Esophagus squamous epithelium (tissue), 4 donors: ENCODE data around the gene SLC43A3.

ENCODE experiments used
- CTCF ChIP-seq, 6 experiments: fragments of 450-650 bp in 4 of 6; fragments of 200-600 bp in 2 of 6; sonication (generic) in 2 of 6; IDR thresholded peaks; one replicate each; pipeline ENCODE4 v1.5.1; 2016 to 2019; ENCODE audit warnings: antibody characterized with exemption in 6 of 6, mild to moderate bottlenecking in 4 of 6, moderate library complexity in 4 of 6
- POLR2A ChIP-seq, 4 donors: fragments of 450-650 bp; IDR thresholded peaks; one replicate each; pipeline ENCODE4 v1.6.1; 2017; ENCODE audit warnings: antibody characterized with exemption in 4 of 4, mild to moderate bottlenecking in 4 of 4, moderate library complexity in 3 of 4

GRCh38 chr11:57427727-57428082 is 784 bp upstream of the SLC43A3 start:
- TF ChIP-seq CTCF (IDR thresholded peaks at IDR 0.05) (no peak), POLR2A (IDR thresholded peaks at IDR 0.05) (no peak)
